Left kidney (tissue), 2 donors: ENCODE measurements around the gene HPS1. TPM values are rescaled to one million over a fixed set of nuclear protein-coding genes. Genes with fewer than 3 reads are reported as not detected.

ENCODE experiments used
- DNase-seq: peaks from one replicate; pipeline ENCODE4 v3.0.0-alpha.2; 2013
- polyA plus RNA-seq: library from polyadenylated mRNA; unstranded; fragments of 120-200 nt; gene quantifications from one replicate; pipeline ENCODE4 v1.2.1, GENCODE V29; 2013; ENCODE audit not compliant: insufficient read length

Gene HPS1
- polyA plus RNA-seq, 1 donor: 33.0 TPM

DNA sequence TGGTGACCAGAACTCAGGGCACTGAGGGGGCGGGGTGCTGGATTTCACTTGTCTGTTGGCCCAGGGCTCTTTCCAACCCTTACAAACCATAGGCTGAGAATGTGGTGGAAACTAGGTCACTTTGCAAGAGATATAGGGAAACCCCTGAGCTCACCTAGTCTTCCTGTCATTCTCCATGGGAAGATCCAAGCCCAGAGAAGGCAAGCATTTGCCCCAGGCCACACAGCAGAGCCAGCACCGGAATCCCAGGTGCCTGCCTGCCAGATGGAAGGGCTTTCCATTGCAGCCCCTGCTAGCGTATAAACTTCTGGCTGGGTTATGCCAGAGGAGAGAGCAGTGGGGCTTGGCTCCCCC is 32.2 kb downstream of the HPS1 start:
- DNase-seq: no peak

DNA sequence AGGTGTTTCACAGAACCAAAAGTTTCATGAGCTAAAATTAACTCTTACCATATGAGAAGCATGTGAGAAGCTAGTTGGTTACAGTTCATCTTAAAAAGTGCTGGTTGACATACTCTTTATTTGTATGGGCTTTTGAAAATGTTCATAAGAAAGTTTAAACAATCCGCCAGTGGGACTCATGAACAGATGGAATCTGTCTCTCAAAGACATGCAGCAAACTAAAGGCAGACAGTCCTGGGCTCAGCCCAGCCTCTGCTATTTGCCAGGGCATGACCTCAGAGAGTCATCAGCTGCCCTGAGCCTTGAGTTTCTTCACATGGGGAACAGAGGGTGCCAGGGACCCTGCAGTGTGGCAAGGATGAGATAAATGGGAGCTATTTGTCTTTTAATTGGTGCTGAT is 35.0 kb downstream of the HPS1 start:
- no peak for DNase-seq

DNA sequence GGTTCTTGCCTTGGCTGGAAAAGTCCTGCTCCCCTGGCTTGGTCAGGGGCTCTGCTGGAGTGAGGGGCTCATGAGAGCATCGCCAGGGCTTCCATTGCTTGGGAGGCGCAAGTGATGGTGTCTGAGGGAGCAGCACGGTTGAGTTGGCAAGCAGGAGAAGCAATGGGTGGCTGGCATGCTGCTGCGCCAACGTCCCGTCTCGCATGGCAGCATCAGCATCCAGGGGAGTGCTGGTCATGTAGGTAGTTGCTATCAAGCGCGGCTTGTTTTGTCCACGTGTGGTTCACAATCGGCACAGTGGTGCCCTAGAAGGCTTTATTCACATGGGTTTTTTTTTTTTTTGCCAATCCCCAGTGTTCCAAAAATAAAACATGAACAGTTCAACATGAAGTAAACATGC is 35.6 kb downstream of the HPS1 start:
- DNase-seq: no peak

DNA sequence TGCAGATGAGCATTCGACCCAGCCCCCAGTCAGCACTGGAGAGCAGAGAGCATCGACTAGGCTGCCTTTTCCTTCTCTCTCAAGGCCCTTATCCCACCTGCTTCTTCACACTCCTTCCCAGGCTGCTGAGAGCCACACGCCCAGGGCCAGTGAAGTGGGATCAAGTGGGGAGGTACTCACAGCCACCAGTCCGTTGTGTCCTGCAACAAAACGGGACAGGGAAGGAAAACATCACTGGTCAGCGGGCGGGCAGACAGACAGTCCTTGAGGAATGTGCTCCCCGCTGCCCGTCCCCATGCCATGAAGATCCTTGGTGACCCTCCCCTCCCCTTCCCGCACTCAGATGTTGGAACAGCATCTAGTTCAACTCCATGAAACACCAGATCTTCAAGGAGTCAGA is 36.0 kb downstream of the HPS1 start:
- DNase-seq: no peak

DNA sequence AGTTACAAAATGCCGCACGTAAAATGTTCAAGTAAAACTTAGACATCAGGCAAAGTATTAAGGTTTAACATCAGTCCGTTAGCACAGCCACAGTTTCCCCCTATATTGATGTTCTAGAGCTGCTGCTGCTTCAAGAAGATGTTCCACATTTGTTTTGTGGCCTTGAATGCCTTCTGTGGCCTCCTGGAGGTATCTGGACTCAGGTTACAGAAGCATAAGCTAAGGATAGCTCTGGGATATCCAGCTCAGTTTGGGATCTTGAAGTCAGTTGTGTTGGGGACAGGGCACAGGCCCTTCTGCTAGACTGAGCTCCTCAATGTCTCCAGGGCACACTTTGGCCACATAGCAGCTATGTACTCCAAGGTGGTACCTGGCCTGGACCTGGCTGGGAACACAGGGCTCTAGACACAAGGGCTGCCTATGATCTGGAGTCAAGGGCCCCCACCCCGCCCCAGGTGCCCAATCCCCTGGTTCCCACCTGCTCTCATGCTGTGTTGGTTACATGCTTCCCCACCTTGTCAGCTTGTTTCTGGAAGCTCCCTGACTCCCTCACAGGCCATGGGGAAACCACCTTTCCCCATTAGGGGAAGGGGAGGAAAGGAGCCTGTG is 36.5 kb downstream of the HPS1 start:
- DNase-seq: no peak

DNA sequence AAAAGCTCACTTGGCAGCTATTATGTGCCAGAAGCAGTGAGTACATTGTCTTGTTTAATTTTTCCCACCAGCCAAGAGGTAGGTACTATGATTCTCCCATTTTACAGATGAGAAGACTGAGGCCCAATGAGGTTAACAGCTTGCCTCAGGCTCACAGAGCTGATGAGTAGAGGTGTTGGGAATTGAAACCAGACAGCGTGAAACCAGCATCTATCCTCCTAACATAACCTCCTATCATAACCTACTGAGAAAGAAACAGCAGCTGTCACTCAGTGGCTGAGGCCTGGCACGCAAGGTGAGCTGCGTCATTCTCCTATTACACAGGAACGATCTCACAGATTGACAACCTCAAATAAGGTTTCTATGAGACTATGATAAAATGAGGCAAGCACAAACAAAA is 37.9 kb downstream of the HPS1 start:
- DNase-seq: no peak

DNA sequence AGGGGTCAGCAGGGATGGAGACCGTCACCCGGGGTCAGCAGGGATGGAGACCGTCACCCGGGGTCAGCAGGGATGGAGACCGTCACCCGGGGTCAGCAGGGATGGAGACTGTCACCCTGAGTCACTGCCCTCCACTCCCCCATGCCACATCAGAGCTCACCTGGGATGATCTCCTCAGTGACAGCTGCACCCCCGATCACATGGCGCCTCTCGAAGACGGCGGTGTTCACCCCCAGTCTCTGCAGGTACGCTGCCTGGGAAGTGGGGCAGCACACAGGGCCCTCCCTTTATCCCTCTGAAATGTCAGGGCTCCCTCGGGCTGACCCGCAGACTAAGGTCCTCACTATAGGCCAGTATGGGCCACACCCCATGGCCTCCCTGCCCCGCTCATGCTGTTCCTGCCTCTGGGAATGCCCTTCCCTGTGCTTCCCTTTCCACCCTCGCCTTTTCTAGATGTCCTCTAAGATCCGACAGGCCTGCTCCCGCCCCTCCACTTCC is 38.9 kb downstream of the HPS1 start:
- no peak for DNase-seq

DNA sequence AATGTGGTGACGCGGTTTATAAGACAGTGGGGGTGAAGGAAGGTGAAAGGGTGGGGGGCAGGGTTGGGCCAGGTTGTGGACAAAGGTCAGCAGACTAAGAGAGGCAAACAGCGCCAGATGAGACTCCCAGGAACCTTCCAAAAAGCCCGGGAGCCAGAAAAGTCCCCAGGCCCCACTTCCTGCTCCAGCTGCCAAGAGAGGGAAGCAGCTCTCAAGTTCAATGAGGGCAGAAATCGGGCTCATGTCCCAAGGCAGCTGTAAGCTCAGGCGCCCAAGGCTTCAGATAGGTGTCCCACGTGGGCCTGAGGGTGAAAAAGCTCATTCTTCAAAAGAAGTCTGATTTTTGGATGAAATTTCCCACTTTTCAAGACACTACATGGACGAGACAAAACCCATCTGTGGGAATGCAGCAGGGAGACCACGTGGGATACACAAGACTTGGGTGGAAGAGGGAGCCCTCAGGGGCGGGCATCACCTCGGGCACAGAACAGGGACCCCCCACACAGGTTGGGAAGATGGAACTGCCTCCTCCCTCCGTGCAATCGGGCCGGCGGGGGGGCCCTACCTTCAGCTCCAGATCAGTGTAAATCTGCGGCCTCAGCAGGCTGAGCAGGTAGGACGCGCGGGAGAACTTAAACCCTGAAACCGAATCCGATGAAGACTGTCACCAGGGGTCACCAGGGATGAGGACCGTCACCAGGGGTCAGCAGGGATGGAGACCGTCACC is 39.6 kb downstream of the HPS1 start:
- DNase-seq: no peak

DNA sequence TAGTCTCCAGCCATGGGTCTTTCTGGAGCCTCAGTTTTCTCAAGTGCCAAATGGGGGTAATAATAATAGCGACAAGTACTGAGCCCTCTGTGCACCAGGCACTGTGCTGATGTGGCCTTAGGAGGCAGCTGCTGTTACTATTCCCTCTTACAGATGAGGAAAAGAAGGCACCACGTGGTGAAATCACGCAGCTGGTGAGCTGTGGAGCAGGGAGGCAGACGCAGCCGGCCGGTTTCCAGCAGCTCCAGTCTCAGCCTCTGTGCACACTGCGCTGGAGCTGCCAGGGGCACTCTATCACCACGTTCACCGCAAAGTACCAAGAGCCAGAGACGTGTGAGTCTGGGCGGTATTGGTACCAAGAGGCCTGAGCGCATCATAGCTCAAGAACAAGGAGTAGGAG is 41.3 kb downstream of the HPS1 start:
- no peak for DNase-seq

DNA sequence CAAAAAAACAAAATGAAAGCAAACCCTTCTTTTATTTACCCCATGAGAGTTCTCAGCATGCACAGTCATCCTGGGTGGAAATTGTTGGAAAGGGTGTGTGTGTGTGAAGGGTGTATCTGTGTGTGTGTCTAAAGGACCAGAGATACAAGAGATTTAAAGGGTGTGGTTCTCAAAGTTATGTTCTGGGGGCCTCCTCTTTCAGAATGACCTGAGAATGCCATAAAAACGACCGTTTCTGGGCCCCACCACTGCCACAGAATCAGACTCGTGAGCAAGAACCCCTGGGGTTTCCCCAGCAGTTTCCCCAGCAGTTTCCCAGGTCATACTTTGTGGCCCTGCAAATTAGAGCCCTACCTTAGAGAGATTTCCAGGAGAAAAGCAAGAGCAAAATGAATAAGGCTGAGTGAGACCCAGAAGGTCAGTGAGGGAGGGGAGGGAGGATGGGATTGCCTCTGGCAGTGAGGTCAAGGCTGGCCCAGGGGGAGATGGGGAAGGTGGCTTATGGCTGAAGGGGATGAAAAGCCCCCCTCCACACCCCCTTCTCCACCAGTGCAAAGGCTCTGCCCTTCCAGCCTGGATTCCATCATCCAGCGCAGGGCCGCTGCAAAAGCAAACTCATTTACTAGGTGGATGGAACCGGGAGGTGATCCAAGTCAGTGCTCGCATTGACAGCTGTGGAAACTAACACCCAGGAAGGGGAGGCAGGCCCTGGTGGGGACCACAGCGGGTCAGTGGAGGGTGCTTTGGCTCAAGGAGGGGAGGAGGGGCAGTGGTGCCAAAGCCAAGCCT is 42.0 kb downstream of the HPS1 start:
- DNase-seq: no peak

DNA sequence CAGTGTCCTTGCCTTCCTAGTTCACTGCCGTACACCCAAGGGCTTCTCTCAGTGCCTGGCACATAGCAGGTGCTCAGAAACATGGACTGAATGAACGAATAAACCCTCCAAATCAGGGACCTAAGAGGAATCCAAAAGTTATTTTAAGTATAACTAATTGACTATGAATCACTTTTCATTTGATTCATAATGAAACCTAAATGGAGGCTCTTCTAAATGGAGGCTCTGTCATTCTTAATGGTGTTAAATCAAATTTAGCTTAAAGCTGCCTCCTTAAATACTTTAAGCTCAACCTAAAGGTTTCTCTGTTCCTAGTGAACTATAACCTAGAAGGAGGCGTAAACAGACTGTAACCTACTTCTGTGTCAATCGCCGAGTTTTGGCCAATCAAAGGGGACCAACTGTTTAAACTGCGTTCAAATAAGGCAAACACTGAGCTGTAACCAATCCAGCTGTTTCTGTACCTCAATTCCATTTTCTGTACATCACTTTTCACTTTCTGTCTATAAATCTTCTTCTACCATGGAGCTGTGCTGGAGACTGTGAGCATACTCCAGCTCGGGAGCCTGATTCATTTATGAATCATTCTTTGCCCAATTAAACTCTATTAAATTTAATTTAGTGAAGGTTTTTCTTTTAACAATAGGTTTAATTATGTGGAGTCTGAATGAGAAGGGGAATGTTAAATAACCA is 42.8 kb downstream of the HPS1 start:
- no peak for DNase-seq

DNA sequence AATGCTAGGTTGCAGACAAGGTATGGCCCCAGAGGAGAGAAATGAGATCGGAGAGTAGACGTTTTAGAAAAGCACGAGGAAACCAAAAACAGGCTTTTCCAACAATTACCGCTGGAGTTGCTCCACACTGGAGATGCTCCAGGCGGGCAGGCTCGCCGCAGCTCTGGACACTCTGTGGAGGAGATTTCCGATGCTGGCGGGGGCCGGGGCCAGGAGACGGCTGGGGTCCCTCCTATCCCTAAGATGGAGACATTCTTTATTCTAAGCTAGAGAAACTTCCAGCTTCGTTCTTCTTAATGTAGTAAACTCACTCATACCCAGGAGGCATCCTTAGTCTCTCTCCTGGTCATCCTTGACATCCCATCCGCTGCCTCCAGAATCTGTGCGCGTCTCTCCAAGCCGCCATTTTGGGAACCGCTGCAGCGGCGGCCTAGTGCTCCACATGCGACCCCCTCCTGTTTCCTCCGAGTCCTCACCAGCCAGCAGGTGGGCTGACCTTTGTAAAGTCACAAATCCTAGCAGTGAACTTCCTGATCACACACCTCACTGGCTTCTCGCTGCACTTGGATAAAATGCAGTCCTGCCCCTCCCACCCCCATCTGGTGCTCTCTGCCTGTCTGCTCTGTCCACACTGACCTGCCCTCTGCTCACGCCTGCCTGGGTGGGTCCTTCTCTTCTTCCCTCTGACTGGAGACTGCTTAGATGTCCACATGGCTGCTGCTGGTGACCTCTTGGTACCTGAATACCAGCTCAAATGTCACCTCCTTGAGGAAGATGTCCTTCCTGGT is 43.6 kb downstream of the HPS1 start:
- DNase-seq: no peak

DNA sequence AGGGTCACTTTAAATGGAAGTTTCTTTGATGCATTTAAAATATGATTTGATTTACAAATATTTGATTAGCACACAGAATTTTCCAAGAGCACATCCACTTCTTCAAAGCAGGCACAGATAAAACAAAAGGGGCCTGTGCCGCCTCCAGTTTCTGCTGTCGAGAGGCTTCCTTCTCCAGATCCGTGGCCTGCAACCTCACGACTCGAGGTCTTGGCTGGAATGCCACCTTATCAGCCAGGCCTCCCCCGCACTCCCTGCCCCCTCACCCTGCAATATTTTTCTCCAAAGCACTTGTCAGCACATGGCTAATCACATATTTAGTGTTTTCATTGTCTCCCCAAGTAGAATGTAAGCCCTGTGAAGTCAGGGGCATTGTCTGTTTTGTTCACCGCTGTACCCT is 44.3 kb downstream of the HPS1 start:
- no peak for DNase-seq

DNA sequence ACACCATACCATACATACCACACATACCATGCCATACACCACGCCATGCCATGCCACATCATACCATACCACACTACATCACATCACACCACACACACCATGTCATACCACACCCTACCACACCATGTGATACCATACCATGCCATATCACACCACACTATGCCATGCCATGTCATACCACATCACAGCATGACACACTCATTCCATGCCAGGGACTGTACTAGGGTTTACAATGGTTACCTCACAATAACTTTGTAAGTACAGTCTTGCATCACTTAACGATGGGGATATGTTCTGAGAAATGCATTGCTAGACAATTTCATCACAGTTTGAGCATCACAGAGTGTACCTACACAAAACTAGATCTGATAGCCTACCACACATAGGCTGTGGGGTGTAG is 46.3 kb downstream of the HPS1 start:
- no peak for DNase-seq

DNA sequence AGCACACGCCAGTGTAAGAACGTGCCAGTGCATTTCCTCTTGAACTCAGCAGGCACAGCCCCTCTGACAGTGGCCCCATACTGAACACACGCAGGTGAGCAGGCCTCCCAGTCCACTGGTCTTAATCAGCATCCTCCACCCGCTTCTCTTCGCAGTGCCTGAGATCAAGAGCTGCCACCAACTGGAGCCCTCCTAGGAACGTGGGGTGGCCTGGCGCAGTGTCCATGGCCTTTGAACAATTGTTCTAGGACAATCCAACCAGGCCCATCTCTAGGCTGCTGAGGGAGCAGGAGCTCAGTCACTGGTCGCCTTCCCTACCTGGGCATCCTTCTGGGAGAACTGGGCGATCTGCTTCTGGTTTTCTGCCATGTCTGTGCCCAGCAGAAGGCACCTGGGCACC is 47.0 kb downstream of the HPS1 start:
- no peak for DNase-seq

DNA sequence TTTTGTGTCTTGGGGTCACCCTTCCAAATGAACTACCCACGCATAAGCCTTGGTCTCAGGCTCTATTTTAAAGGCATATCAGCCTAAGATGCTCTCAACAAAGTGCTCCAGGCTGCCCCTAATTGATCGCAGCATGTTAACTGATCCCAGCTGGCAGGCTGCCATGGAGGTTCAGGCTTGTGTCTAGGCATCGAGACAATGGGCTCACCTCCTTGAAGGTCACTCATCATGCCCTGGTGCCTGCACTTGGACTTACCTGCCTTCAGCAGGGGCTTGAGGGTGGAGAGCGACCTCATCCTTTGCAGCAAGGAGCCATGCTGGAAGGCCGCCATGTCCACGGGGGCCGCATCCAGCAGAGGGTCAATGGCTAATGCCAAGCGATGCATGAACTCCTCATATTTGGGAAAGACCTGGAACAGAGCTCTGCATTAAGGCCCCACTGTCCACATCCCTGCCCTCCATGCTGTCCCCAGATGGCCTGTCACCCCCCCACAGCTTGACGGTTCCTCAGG is 49.6 kb downstream of the HPS1 start:
- DNase-seq: no peak

DNA sequence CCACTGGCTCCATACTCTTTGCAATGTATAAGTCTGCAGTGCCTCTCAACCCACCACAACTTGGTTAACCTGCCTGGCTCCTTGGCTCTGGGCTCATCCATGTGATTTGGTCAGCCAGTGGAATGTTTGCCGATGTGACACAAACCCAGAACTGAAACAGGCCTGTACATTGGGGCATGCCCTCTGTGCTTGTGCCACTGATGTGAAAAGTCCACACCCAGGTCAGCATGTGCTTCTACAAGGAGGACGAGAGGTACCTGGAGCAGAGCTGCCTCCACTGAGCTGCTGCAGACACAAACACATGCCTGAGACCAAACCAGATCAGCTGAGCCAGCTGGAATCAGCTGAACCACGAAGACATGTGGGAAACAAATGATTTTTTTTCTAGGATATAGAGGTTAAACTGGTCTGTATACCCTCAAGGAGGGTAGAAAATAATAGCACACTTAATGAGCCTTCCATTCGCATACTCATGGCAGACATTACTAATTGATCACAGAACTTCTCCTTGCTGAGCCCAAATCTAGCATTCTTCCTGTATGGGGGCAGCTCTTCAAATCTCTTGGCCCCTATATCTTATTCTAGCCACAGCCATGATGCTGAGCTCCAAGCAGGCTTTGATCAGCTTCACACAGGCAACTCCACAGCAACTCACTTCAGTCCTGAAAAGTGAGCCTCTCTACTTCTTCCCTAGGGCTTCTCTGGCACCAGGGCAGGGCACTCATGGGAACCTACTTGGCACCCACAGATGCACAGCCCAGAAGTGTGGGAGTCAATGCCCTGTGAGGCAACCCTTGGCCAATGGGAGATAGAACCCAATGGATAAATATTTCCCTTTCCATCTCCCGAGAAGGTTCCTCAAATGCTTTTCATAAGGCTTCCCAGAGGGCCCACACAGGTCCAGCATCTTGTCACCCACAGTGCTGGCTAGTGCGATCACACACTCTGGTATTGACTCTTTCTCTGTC is 50.4 kb downstream of the HPS1 start:
- DNase-seq: no peak

DNA sequence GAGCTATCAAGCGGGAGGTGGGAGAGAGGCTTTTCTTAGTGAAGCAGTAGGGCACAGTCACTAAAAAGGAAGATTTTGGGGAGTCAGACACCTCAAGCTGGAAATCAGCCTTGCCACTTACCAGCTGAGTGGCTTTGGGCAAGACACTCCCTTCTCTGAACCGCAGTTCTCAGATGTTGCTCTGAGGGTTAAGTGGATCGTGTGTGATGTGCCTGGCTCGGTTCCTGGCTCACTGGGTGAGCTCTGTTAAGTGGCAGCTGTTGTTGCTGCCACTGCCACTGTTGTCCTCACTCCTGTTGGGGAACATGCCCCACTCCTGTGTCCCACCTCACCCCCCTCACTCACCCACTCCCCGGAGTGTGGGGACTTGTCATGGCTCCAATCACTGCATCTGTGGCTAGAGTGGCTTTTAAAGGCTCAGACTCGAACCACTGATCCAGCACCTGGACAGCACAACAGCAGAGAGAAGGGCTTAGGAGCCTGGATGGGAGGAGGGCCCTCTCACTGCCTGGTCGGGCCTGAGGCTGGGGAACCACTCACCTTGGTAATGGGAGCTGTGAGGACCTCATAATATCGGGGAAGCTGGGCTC is 51.8 kb downstream of the HPS1 start:
- no peak for DNase-seq

DNA sequence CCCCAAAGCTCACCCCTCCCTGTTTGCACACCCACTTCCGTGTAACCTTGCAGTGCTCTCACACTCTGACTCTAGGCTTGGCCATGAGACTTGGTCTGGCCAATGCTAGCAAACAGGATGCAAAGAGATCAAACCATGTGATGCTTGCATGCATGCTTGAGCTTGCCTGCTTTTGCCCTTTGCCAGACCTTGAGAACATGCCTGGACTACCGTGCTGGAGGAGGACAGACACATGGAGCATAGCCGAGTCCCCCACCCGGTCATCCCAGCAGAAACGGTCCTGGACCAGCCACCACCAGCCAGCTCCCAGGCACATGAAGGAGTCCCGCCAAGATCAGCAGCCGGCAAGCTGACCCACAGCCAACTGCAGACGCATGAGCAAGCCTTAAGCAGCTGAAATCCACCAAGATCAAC is 55.1 kb downstream of the HPS1 start:
- no peak for DNase-seq

DNA sequence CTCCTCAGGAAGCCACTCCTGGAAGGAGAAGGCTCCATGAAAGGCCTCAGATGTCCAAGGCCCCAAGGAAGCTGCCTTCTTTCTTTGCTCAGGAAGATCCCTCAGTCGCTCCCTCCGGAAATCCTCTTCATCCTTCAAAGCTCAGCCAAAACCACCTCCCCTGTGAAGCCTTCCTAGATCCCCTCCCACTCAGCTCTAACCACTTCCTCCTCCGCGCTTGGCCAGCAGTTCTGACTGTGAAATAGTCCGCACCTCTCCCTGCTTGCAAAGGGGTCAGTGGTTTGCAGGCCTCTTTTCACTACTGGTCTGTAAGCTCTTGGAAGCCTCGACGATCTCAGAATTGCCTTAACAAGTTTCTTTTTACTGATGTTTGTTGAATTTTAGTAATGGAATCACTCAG is 55.7 kb downstream of the HPS1 start:
- DNase-seq: no peak
